ENCODE results near the gene DGCR6. TPM values are rescaled to one million over a fixed set of nuclear protein-coding genes. Genes with fewer than 3 reads are reported as not detected.

Gene DGCR6
- total RNA-seq, 1 donor from 2014 or later, result 1.5 TPM

DNA sequence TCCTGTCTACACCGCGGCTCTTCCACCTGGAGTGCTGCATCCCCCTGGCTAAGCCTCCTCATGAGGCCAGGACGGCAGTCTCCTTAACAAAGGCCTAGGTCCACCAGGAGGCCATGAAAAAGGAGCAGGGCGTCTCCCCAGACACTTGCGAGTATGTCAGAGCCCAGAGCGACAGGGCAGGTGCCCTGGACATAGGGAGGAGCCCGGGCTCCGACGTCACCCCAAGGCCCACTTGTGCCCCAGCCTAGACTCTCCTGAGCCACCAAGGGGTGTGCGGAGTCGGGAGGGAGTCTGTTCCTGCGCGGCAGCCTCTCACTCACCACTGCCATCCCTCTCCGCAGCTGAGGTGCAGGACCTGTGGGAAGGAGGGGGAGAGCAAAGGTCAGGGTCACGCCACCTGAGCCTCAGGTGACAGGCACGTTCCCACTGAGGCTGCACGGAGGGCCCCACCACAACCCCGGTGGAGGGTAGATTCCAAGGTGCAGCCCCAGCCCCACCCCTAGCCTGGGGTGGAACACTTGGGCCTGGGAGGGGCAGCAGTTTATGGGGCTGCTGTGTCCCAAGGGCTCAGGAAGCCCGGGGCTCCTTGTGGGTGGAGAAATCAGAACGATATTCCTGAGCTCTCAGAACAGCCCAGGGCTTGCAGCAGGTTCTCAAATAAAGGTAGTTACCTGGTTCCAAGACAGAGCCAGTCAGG lies 19.4 kb downstream of the DGCR6 start:
- Histone ChIP-seq H3K27ac (no peak overlapping the region), H3K36me3 (no peaks in the 10 kb centered on the region), H3K4me3 (no peak overlapping the region), H3K4me1 (no peaks in the 10 kb centered on the region), H3K9me3 (no peaks in the 10 kb centered on the region), H3K27me3 (no peaks in the 10 kb centered on the region)
- no peak for DNase-seq (ENCODE audit: extremely low spot score in 2 of 2)
- intact Hi-C loops (cut with DNase I), result no loop called here
- TF ChIP-seq POLR2AphosphoS5 (IDR thresholded peaks at IDR 0.05; ENCODE audit: insufficient read depth in 1 of 2, low read depth in 1 of 2) (no peak), POLR2A (IDR thresholded peaks at IDR 0.05) (no peak)
- TF ChIP-seq, protein P1, sequence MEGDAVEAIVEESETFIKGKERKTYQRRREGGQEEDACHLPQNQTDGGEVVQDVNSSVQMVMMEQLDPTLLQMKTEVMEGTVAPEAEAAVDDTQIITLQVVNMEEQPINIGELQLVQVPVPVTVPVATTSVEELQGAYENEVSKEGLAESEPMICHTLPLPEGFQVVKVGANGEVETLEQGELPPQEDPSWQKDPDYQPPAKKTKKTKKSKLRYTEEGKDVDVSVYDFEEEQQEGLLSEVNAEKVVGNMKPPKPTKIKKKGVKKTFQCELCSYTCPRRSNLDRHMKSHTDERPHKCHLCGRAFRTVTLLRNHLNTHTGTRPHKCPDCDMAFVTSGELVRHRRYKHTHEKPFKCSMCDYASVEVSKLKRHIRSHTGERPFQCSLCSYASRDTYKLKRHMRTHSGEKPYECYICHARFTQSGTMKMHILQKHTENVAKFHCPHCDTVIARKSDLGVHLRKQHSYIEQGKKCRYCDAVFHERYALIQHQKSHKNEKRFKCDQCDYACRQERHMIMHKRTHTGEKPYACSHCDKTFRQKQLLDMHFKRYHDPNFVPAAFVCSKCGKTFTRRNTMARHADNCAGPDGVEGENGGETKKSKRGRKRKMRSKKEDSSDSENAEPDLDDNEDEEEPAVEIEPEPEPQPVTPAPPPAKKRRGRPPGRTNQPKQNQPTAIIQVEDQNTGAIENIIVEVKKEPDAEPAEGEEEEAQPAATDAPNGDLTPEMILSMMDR (IDR thresholded peaks at IDR 0.05), result no peak

DNA sequence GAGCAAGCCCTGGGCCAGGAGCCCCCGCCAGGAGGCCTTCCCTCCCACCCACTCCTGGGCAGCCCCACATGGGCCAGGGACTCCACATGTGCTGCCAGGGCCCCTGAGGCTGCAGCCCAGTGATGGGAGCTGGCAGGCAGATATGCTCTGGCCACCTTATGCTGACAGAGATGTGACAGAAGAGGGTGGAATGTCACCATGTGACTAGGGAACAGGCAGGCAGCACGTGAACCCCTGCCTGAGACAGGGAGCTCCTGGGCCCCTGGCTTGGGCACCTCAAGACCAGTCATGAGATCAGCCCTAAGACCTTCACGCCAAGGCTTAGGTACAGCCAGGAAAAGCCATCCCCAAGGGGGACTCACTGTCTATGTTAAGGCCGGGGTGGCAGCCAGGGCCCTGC lies 20.9 kb downstream of the DGCR6 start:
- H3K4me1 ChIP-seq, result no peaks in the 10 kb centered on the region
- no peaks in the 10 kb centered on the region for H3K9me3 ChIP-seq
- no peaks in the 10 kb centered on the region for H3K36me3 ChIP-seq
- H3K27me3 ChIP-seq, result no peaks in the 10 kb centered on the region
- DNase-seq (ENCODE audit: extremely low spot score in 2 of 2), result no peak
- no peak overlapping the region for H3K27ac ChIP-seq
- no peak overlapping the region for H3K4me3 ChIP-seq
- no peak for TF ChIP-seq POLR2A (IDR thresholded peaks at IDR 0.05)
- TF ChIP-seq, protein P1 (IDR thresholded peaks at IDR 0.05), result no peak
- intact Hi-C loops (cut with DNase I), result no loop called here

DNA sequence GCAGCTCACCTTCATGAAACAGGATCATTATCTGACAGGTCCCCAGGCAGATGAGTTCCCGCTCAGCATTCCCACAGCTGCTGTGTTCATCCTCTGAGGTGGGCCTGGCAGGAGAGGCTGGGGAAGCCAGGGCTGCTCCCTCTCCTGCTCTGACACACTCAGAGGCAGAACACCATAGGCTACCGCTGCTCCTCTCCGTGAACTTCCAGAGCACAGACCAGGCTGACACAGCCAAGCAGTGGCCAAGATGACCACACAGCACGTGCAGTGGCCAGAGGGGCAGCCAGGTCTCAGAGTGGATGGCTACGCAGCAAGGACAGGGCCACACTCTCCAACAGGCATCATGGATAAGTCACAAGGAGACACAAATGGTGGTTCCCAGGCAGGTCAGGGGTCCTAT lies 21.5 kb downstream of the DGCR6 start:
- no peak overlapping the region for H3K4me3 ChIP-seq
- no peaks in the 10 kb centered on the region for H3K27me3 ChIP-seq
- intact Hi-C loops (cut with DNase I), result no loop called here
- no peak for DNase-seq (ENCODE audit: extremely low spot score in 2 of 2)
- H3K9me3 ChIP-seq, result no peaks in the 10 kb centered on the region
- H3K36me3 ChIP-seq, result no peaks in the 10 kb centered on the region
- no peaks in the 10 kb centered on the region for H3K4me1 ChIP-seq
- no peak overlapping the region for H3K27ac ChIP-seq
- TF ChIP-seq, protein P1 (IDR thresholded peaks at IDR 0.05), result no peak
- TF ChIP-seq POLR2AphosphoS5 (IDR thresholded peaks at IDR 0.05; ENCODE audit: insufficient read depth in 1 of 2, low read depth in 1 of 2), result no peak
- TF ChIP-seq POLR2A (IDR thresholded peaks at IDR 0.05), result no peak

DNA sequence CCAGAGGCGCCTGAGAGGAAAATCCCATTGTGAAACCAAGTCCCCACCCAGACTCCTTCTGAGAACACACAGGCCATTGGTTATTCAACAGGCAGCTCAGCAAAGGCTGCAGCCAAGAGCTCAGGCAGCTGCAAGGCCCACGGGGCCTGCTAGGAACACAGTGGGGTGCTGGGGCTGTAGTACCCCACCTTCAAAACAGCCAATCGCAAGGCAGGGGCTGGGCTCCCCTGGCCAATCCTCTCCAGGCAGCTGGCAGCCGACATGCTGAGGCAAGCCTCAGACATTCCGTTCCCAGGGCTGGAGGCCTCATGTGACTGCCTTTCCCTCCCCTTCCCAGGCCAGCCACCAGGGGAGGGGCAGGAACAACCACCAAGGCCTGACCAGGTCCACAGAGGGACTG lies 23.3 kb downstream of the DGCR6 start:
- TF ChIP-seq POLR2AphosphoS5 (IDR thresholded peaks at IDR 0.05; ENCODE audit: insufficient read depth in 1 of 2, low read depth in 1 of 2) (no peak), POLR2A (IDR thresholded peaks at IDR 0.05) (no peak)
- TF ChIP-seq, protein P1 (IDR thresholded peaks at IDR 0.05), result no peak
- intact Hi-C loops (cut with DNase I), result no loop called here

DNA sequence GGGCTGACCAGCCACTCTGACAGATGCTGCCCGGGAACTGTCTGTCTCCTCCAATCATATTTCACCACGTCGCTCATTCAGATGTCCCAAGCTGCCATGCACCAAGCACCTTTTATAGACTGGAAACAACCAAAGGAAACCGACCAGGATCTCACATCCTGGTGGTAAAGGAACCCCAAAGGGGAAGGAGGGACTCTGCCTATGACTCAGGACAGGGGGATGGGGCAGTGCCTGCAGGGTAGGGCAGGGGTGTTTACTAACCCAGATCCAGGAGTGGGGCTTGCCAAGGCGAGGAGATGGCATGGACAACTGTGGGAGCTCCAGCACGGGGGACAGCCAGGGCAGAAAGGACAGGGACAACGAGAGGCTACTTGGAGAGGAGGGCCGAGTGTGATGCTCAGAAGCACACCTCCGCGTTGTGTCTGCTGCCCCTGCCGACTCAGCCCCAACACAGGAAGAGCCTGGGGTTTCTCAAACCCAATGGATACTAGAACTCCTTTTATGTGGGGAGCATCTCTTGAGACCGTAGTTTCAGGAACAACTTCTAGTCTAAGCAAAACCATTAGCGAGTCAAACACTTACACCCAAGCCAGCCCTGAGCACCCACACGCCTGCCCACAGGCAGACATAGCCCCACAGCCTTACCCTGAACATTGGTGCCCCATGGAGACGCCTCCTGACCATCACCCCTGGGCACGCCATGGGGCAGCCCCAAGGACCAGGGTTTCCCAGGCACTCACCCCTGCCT lies 26.0 kb downstream of the DGCR6 start:
- TF ChIP-seq, protein P1 (IDR thresholded peaks at IDR 0.05), result no peak
- TF ChIP-seq POLR2A (IDR thresholded peaks at IDR 0.05), result no peak
- TF ChIP-seq POLR2AphosphoS5 (IDR thresholded peaks at IDR 0.05; ENCODE audit: insufficient read depth in 1 of 2, low read depth in 1 of 2), result no peak
- no peak overlapping the region for H3K27ac ChIP-seq

More for the DNA sequence above, 23.3 kb downstream of the DGCR6 start:
- Histone ChIP-seq H3K36me3 (no peaks in the 10 kb centered on the region), H3K27ac (no peak overlapping the region), H3K4me1 (no peaks in the 10 kb centered on the region), H3K27me3 (no peaks in the 10 kb centered on the region), H3K4me3 (no peak overlapping the region), H3K9me3 (no peaks in the 10 kb centered on the region)
- DNase-seq (ENCODE audit: extremely low spot score in 2 of 2), result no peak

More for the DNA sequence above, 26.0 kb downstream of the DGCR6 start:
- no peak overlapping the region for H3K4me3 ChIP-seq
- H3K36me3 ChIP-seq, result no peaks in the 10 kb centered on the region
- no peaks in the 10 kb centered on the region for H3K4me1 ChIP-seq
- no peak for DNase-seq (ENCODE audit: extremely low spot score in 2 of 2)
- intact Hi-C loops (cut with DNase I), result no loop called here
- H3K27me3 ChIP-seq, result no peaks in the 10 kb centered on the region
- no peaks in the 10 kb centered on the region for H3K9me3 ChIP-seq
